Measurements from ENCODE around the gene SHISA5. TPM values are rescaled to one million over a fixed set of nuclear protein-coding genes. Genes with fewer than 3 reads are reported as not detected.
"Not testable (repeated sequence)": the region's sequence is repeated elsewhere in the genome, so short reads cannot be mapped to it uniquely, and the experiment has no call there.

The SHISA5 gene
- polyA plus RNA-seq, 4 donors: 101 to 132 (median 107) TPM

- DNase-seq (ENCODE audit: low read depth in 4 of 4, low spot score in 2 of 4): no peak
These were observed 39.2 kb downstream of the SHISA5 start for GRCh38 chr3:48464713-48465221.

- no peak for DNase-seq (ENCODE audit: low read depth in 4 of 4, low spot score in 2 of 4)
These were observed 40.3 kb downstream of the SHISA5 start for GRCh38 chr3:48463703-48464102.

- not testable (repeated sequence) for DNase-seq (ENCODE audit: low read depth in 4 of 4, low spot score in 2 of 4)
These were observed 42.2 kb downstream of the SHISA5 start for GRCh38 chr3:48461767-48462166.

GRCh38 chr3:48460517-48460902, 43.5 kb downstream of the SHISA5 start:
- DNase-seq (ENCODE audit: low read depth in 4 of 4, low spot score in 2 of 4): no peak

GRCh38 chr3:48459773-48460516, 44.0 kb downstream of the SHISA5 start:
- no peak for DNase-seq (ENCODE audit: low read depth in 4 of 4, low spot score in 2 of 4)

GRCh38 chr3:48459331-48459730, 44.6 kb downstream of the SHISA5 start:
- no peak for DNase-seq (ENCODE audit: low read depth in 4 of 4, low spot score in 2 of 4)

- DNase-seq (ENCODE audit: low read depth in 4 of 4, low spot score in 2 of 4): no peak
These were observed 47.5 kb downstream of the SHISA5 start for GRCh38 chr3:48456456-48456855.

GRCh38 chr3:48451270-48451669, 52.7 kb downstream of the SHISA5 start:
- no peak for DNase-seq (ENCODE audit: low read depth in 4 of 4, low spot score in 2 of 4)

GRCh38 chr3:48446425-48447193, 57.4 kb downstream of the SHISA5 start, which contains the start of gene ATRIP:
TSS of gene ATRIP (plus strand) at chr3:48446737. CDS start at chr3:48446846, 109 bp downstream.
- no peak for DNase-seq (ENCODE audit: low read depth in 4 of 4, low spot score in 2 of 4)

GRCh38 chr3:48446043-48446424, 57.9 kb downstream of the SHISA5 start:
- DNase-seq (ENCODE audit: low read depth in 4 of 4, low spot score in 2 of 4): no peak

GRCh38 chr3:48445277-48445882, 58.6 kb downstream of the SHISA5 start:
- DNase-seq (ENCODE audit: low read depth in 4 of 4, low spot score in 2 of 4): no peak

- DNase-seq (ENCODE audit: low read depth in 4 of 4, low spot score in 2 of 4): no peak
These were observed 62.0 kb downstream of the SHISA5 start for GRCh38 chr3:48441940-48442339.

- no peak for DNase-seq (ENCODE audit: low read depth in 4 of 4, low spot score in 2 of 4)
These were observed 63.4 kb downstream of the SHISA5 start for GRCh38 chr3:48440590-48440958.

GRCh38 chr3:48439820-48440589, 64.0 kb downstream of the SHISA5 start, which contains the start of the genes CCDC51 and TMA7:
TSS of gene CCDC51 (minus strand) at chr3:48440119. CDS start at chr3:48435128, 4,991 bp downstream.
TSS of gene TMA7 (plus strand) at chr3:48440257. CDS start at chr3:48440297, 40 bp downstream.
- peak; percentile 88 to 96 (median 93) for DNase-seq (ENCODE audit: low read depth in 4 of 4, low spot score in 2 of 4)

- DNase-seq (ENCODE audit: low read depth in 4 of 4, low spot score in 2 of 4): no peak
These were observed 66.2 kb downstream of the SHISA5 start for GRCh38 chr3:48437812-48438211.

- DNase-seq (ENCODE audit: low read depth in 4 of 4, low spot score in 2 of 4): no peak
These were observed 67.1 kb downstream of the SHISA5 start for GRCh38 chr3:48436855-48437254.

GRCh38 chr3:48436477-48436787, 67.5 kb downstream of the SHISA5 start:
- no peak for DNase-seq (ENCODE audit: low read depth in 4 of 4, low spot score in 2 of 4)

GRCh38 chr3:48435774-48436476, 68.0 kb downstream of the SHISA5 start:
- DNase-seq (ENCODE audit: low read depth in 4 of 4, low spot score in 2 of 4): no peak

GRCh38 chr3:48435223-48435595, 68.8 kb downstream of the SHISA5 start:
- DNase-seq (ENCODE audit: low read depth in 4 of 4, low spot score in 2 of 4): no peak

Measured in left renal cortex interstitium (tissue), 4 donors.